Ascending aorta (tissue), 2 donors: ENCODE data around the gene PDLIM7. TPM values are rescaled to one million over a fixed set of nuclear protein-coding genes. Genes with fewer than 3 reads are reported as not detected.

Source experiments
- DNase-seq, 2 donors: peaks; one replicate each; pipeline ENCODE4 v3.0.0-alpha.2; 2019; ENCODE audit warnings: low spot score in 2 of 2
- H3K27ac ChIP-seq, 2 donors: fragments of 200-600 bp; sonication (generic); one replicate each; pipeline ENCODE4 v1.5.1; 2016 to 2017; ENCODE audit warnings: mild to moderate bottlenecking in 1 of 2
- H3K27me3 ChIP-seq: fragments of 200-600 bp; sonication (generic); one replicate; pipeline ENCODE4 v1.5.1; 2017
- H3K36me3 ChIP-seq, 2 donors: fragments of 200-600 bp; sonication (generic); one replicate each; pipeline ENCODE4 v1.5.1; 2016
- H3K4me1 ChIP-seq, 2 donors: fragments of 200-600 bp; sonication (generic); one replicate each; pipeline ENCODE4 v1.5.1; 2016 to 2017; ENCODE audit warnings: mild to moderate bottlenecking in 1 of 2
- H3K4me3 ChIP-seq, 2 donors: fragments of 200-600 bp; sonication (generic); one replicate each; pipeline ENCODE4 v1.5.1; 2016 to 2017; ENCODE audit warnings: mild to moderate bottlenecking in 1 of 2
- H3K9me3 ChIP-seq, 2 donors: fragments of 200-600 bp; sonication (generic); one replicate each; pipeline ENCODE4 v1.5.1; 2016
- intact Hi-C: fragments of 100-400 bp; cut with DNase I; formaldehyde crosslinking; loops from one replicate; pipeline ENCODE4 v1.15.1; 2023
- total RNA-seq: library from RNA; depleted of rRNA; stranded (reverse); fragments of >200 nt; gene quantifications from one replicate; pipeline ENCODE4 v1.1.0, GENCODE V29; 2016
- TF ChIP-seq, protein P1 (sequence below), 3 experiments: fragments of 200-600 bp in 2 of 3; fragments of 450-650 bp in 1 of 3; sonication (generic) in 2 of 3; IDR thresholded peaks; one replicate each; pipeline ENCODE4 v1.5.1; 2016 to 2019; ENCODE audit warnings: antibody characterized with exemption in 3 of 3, mild to moderate bottlenecking in 1 of 3, moderate library complexity in 1 of 3

PDLIM7 gene
- total RNA-seq, 1 donor from 2014 or later: 1,082 TPM

DNA sequence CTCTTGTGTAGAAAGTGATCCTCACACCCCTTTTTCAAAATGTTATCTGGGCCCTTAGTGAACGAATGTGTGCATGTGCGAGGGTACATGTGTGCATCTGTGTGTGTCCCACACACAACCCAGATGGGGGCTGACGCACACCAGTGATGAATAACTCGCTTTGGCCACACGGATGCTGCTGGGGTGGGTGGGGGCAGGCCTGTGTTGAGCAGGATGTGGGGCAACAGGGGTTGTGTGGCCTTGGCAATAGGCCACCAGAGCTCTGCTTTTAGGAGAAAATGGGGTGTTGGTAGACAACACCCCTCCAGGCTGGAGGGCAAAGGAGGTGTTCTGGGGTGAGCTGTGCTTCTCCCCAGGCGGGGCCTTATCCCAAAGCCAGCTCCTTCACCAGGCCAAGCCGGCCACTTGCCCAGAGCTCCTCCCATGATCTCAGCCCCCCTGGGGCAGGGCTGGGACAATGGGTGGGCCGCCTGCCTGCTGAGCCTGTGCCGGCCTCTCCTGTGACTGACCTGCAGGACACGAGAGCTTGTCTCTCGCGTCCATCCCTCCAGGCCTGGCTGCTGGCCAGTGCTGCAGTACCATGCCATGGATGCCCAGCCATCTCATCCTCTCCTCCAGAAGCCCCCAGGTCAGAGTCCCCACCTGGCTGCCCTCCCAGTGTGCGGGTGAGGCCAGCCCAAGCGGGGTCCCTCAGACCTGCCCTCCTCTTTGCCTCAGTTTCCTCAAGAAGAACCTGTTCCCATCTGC, 25.6 kb downstream of the PDLIM7 start:
- H3K27ac ChIP-seq: peak overlapping the region; percentile 91

DNA sequence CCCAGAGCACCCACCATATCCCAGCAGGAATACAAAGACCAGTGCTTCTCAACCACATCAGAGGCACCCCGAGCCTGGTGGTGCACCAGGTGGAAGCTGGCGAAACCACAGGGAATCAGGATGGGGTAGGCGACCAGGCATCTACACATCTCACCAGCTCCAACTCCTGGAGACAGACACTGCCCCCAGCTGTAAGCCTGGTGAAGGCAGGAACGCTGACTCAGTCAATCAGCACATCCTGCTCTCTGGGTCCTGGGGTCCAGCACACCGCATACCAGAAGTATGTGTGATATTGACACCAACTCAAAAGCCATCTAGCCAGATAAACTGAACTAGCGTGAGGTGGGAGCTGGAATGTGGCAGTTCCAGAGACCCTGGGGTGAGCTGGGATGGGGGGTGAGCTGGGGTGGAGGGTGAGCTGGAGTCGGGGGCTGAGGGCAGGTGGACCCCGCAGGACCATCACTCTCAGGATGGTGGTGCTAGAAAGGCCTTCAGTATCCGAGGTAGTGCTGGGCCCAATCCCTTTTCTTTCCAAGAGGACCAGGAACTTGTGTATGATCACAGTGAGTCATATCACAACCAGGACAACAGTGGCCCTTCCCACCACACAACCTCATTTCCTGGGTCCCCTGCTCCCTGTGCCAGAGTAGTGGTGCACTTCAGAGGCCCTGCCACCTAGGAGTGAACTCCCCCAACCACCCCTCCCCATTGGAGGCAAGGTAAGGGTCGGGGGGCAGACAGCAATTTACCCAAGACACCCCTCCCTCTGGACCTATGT, 26.5 kb downstream of the PDLIM7 start:
- no peak for DNase-seq
- H3K4me3 ChIP-seq: peak overlapping the region in 1 of 2 donors; percentile 91
- TF ChIP-seq, protein P1, sequence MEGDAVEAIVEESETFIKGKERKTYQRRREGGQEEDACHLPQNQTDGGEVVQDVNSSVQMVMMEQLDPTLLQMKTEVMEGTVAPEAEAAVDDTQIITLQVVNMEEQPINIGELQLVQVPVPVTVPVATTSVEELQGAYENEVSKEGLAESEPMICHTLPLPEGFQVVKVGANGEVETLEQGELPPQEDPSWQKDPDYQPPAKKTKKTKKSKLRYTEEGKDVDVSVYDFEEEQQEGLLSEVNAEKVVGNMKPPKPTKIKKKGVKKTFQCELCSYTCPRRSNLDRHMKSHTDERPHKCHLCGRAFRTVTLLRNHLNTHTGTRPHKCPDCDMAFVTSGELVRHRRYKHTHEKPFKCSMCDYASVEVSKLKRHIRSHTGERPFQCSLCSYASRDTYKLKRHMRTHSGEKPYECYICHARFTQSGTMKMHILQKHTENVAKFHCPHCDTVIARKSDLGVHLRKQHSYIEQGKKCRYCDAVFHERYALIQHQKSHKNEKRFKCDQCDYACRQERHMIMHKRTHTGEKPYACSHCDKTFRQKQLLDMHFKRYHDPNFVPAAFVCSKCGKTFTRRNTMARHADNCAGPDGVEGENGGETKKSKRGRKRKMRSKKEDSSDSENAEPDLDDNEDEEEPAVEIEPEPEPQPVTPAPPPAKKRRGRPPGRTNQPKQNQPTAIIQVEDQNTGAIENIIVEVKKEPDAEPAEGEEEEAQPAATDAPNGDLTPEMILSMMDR (IDR thresholded peaks at IDR 0.05): no peak
- H3K27me3 ChIP-seq: no peaks in the 10 kb centered on the region
- H3K4me1 ChIP-seq: peaks cover 26 to 54% of the 10 kb centered on the region in 2 donors
- H3K9me3 ChIP-seq: no peaks in the 10 kb centered on the region
- H3K27ac ChIP-seq: peak overlapping the region; percentile 91
- peaks cover 23 to 24% of the 10 kb centered on the region in 2 donors for H3K36me3 ChIP-seq
- intact Hi-C loops: no loop called here

More for the DNA sequence above, 25.6 kb downstream of the PDLIM7 start:
- TF ChIP-seq, protein P1 (IDR thresholded peaks at IDR 0.05): no peak
- Histone ChIP-seq H3K4me3 (peak overlapping the region; percentile 91 to 94), H3K4me1 (peaks cover 26 to 62% of the 10 kb centered on the region in 2 donors), H3K36me3 (peaks cover 15% of the 10 kb centered on the region in 2 donors), H3K9me3 (no peaks in the 10 kb centered on the region), H3K27me3 (no peaks in the 10 kb centered on the region)
- intact Hi-C loops: no loop called here
- DNase-seq: no peak

DNA sequence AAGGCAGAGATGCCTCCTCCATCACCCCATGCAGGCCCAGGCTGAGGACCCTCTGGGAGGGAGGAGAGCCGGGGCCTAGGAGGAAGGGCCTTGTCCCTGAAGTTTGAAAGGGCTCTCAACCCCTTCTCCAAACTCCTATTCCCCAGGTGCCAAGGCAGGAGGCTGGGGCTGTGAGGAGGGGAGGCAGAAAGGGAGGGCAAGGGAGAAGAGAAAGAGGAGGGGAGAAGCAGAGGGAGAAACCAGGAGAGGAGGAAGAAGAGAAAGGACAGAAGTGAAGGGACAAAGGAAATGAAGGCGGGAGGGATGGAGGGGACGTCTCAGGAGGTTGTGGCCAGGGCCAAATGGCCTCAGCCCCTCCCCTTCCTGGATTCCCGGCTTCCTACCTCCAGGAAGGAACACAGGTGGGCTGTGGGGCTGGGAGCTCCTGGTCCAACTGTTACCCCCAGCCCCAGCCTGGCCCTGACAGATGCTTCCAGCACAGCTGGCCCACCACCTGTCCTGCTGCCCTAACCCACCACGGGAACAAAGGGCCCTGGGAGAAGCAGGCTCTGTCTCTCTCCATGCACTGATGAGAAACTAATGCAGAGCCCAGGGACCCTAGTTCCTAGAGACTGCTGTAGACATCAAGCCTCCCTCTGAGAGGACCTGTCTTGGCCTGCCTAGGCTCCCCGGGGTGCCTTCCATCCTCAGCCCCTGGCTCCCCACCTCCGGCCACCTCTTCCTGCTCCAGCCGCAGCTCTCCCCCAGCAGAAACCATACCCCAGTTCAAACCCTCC, 27.5 kb downstream of the PDLIM7 start:
- Histone ChIP-seq H3K27ac (peak overlapping the region; percentile 54 to 91), H3K27me3 (no peaks in the 10 kb centered on the region), H3K9me3 (no peaks in the 10 kb centered on the region), H3K36me3 (peaks cover 31 to 33% of the 10 kb centered on the region in 2 donors), H3K4me3 (no peak overlapping the region), H3K4me1 (peaks cover 25 to 44% of the 10 kb centered on the region in 2 donors)
- TF ChIP-seq, protein P1 (IDR thresholded peaks at IDR 0.05): no peak
- DNase-seq: no peak
- intact Hi-C loops: no loop called here

DNA sequence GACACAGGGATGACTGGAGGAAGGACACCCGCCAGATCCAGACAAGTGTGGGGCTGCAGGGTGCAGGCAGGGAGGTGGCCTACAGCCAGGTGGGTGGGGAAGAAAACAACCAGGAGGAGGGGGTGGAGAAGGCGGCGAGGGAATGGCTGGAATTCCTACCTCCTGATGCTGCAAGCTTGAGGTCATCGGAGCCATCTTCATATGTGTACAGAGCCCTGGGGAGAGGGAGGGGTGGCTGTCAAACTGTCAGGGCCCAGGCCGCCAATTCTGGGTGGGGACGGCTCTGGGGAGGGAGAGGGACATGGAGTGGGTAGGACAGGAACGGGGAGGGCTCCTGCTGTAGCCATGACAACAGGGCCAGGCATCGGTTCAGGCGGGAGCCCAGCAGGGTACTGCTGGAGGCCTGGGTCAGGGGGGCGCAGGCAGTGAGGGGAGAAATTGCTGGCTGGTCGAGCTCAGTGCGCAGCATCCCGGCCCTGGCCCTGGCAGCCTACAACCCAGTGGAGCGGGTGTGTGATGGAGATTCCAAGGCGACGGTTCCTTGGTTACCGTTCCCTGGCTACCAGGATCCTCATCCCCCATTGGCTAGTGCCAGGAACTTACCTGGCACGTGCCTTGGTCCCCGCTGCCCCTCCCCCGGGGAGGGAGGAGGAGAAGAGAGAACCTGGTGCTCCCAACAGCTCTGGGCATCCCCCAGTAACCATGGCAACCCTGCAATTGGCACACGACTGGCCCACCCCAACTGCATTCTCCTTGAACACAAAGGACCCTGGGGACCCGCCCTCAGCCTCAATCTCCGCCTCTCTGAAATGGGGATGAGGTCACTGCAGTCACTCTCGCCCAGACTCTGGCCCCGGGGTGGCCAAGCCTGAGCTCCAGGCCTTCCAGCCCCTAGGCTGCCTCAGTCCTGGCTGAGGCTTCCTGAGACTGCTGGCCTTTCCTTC, 28.4 kb downstream of the PDLIM7 start:
- H3K4me3 ChIP-seq: no peak overlapping the region
- TF ChIP-seq, protein P1 (IDR thresholded peaks at IDR 0.05): no peak
- peak overlapping the region; percentile 54 to 91 for H3K27ac ChIP-seq
- no peaks in the 10 kb centered on the region for H3K9me3 ChIP-seq
- no peaks in the 10 kb centered on the region for H3K27me3 ChIP-seq
- peaks cover 31 to 33% of the 10 kb centered on the region in 2 donors for H3K36me3 ChIP-seq
- peaks cover 24 to 36% of the 10 kb centered on the region in 2 donors for H3K4me1 ChIP-seq
- no peak for DNase-seq
- intact Hi-C loops: no loop called here
